ENCODE measurements around the gene ITPR3. TPM values are rescaled to one million over a fixed set of nuclear protein-coding genes. Genes with fewer than 3 reads are reported as not detected.
A peak's percentile ranks its signal among the peaks of the same experiment; 100 is the strongest.

ITPR3 gene
- total RNA-seq, 1 donor from 2014 or later: 21.6 TPM

DNA sequence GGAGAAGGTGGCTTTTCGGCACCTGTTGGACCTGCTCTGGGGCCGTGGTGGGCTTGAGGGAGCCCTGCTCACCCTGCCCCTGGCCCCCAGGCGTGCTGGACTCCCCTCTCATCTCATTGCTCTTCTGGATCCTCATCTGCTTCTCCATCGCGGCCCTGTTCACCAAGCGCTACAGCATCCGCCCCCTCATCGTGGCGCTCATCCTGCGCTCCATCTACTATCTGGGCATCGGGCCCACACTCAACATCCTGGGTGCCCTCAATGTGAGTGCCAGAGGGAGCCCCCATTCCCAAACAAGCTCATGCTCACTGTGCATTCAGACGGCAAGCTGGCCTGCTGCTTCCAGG is 68.0 kb downstream of the ITPR3 start:
- TF ChIP-seq, protein P1, sequence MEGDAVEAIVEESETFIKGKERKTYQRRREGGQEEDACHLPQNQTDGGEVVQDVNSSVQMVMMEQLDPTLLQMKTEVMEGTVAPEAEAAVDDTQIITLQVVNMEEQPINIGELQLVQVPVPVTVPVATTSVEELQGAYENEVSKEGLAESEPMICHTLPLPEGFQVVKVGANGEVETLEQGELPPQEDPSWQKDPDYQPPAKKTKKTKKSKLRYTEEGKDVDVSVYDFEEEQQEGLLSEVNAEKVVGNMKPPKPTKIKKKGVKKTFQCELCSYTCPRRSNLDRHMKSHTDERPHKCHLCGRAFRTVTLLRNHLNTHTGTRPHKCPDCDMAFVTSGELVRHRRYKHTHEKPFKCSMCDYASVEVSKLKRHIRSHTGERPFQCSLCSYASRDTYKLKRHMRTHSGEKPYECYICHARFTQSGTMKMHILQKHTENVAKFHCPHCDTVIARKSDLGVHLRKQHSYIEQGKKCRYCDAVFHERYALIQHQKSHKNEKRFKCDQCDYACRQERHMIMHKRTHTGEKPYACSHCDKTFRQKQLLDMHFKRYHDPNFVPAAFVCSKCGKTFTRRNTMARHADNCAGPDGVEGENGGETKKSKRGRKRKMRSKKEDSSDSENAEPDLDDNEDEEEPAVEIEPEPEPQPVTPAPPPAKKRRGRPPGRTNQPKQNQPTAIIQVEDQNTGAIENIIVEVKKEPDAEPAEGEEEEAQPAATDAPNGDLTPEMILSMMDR (IDR thresholded peaks at IDR 0.05): no peak
- DNase-seq (ENCODE audit: extremely low spot score, unreplicated experiment): no peak
- Mint-ChIP-seq H3K4me1 (ENCODE audit: unreplicated experiment) (peaks cover 29% of the 10 kb centered on the region), H3K27me3 (ENCODE audit: unreplicated experiment) (no peaks in the 10 kb centered on the region), H3K36me3 (ENCODE audit: unreplicated experiment) (peaks cover 27% of the 10 kb centered on the region), H3K27ac (ENCODE audit: unreplicated experiment) (no peak overlapping the region), H3K4me3 (ENCODE audit: unreplicated experiment) (no peak overlapping the region), H3K9me3 (ENCODE audit: unreplicated experiment) (no peaks in the 10 kb centered on the region)

DNA sequence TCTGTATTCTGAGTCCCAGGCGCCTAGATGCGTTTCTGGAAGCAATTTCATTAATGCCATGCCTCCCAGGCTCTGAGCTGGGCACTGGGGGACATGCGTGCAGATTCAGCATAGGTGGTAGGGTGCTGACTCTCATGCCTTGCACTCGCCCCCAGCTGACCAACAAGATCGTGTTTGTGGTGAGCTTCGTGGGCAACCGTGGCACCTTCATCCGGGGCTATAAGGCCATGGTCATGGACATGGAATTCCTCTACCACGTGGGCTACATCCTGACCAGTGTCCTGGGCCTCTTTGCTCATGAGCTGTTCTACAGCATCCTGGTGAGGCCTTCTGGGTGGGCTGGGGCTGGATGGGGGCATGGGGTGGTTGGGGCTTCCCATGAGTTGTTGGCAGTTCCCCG is 68.8 kb downstream of the ITPR3 start:
- Mint-ChIP-seq H3K4me1 (ENCODE audit: unreplicated experiment) (peaks cover 37% of the 10 kb centered on the region), H3K4me3 (ENCODE audit: unreplicated experiment) (no peak overlapping the region), H3K27ac (ENCODE audit: unreplicated experiment) (no peak overlapping the region)

GRCh38 chr6:33690766-33691165 is 69.6 kb downstream of the ITPR3 start:
- H3K36me3 Mint-ChIP-seq (ENCODE audit: unreplicated experiment): peaks cover 20% of the 10 kb centered on the region
- no peaks in the 10 kb centered on the region for H3K27me3 Mint-ChIP-seq (ENCODE audit: unreplicated experiment)
- no peaks in the 10 kb centered on the region for H3K9me3 Mint-ChIP-seq (ENCODE audit: unreplicated experiment)
- TF ChIP-seq, protein P1 (IDR thresholded peaks at IDR 0.05): no peak
- no peak overlapping the region for H3K27ac Mint-ChIP-seq (ENCODE audit: unreplicated experiment)
- no peak overlapping the region for H3K4me3 Mint-ChIP-seq (ENCODE audit: unreplicated experiment)
- H3K4me1 Mint-ChIP-seq (ENCODE audit: unreplicated experiment): peaks cover 43% of the 10 kb centered on the region
- DNase-seq (ENCODE audit: extremely low spot score, unreplicated experiment): no peak

More for the DNA sequence above, 68.8 kb downstream of the ITPR3 start:
- DNase-seq (ENCODE audit: extremely low spot score, unreplicated experiment): no peak
- no peaks in the 10 kb centered on the region for H3K27me3 Mint-ChIP-seq (ENCODE audit: unreplicated experiment)
- TF ChIP-seq, protein P1 (IDR thresholded peaks at IDR 0.05): no peak
- peaks cover 22% of the 10 kb centered on the region for H3K36me3 Mint-ChIP-seq (ENCODE audit: unreplicated experiment)
- no peaks in the 10 kb centered on the region for H3K9me3 Mint-ChIP-seq (ENCODE audit: unreplicated experiment)

- Mint-ChIP-seq H3K36me3 (ENCODE audit: unreplicated experiment) (peaks cover 26% of the 10 kb centered on the region), H3K4me1 (ENCODE audit: unreplicated experiment) (peaks cover 51% of the 10 kb centered on the region), H3K4me3 (ENCODE audit: unreplicated experiment) (no peak overlapping the region), H3K9me3 (ENCODE audit: unreplicated experiment) (no peaks in the 10 kb centered on the region), H3K27me3 (ENCODE audit: unreplicated experiment) (no peaks in the 10 kb centered on the region), H3K27ac (ENCODE audit: unreplicated experiment) (peak overlapping the region; percentile 50)
- DNase-seq (ENCODE audit: extremely low spot score, unreplicated experiment): no peak
- TF ChIP-seq, protein P1 (IDR thresholded peaks at IDR 0.05): no peak
Measured at GRCh38 chr6:33691456-33692077, 70.4 kb downstream of the ITPR3 start.

- Mint-ChIP-seq H3K4me3 (ENCODE audit: unreplicated experiment) (no peak overlapping the region), H3K9me3 (ENCODE audit: unreplicated experiment) (no peaks in the 10 kb centered on the region), H3K27ac (ENCODE audit: unreplicated experiment) (peak overlapping the region; percentile 59), H3K27me3 (ENCODE audit: unreplicated experiment) (no peaks in the 10 kb centered on the region), H3K36me3 (ENCODE audit: unreplicated experiment) (peaks cover 25% of the 10 kb centered on the region), H3K4me1 (ENCODE audit: unreplicated experiment) (peaks cover 58% of the 10 kb centered on the region)
- no peak for DNase-seq (ENCODE audit: extremely low spot score, unreplicated experiment)
- TF ChIP-seq, protein P1 (IDR thresholded peaks at IDR 0.05): no peak
Measured at GRCh38 chr6:33692078-33692759, 71.1 kb downstream of the ITPR3 start.
